OCI-LY7 (cell line): ENCODE results near the gene EPS8L1. TPM values are rescaled to one million over a fixed set of nuclear protein-coding genes. Genes with fewer than 3 reads are reported as not detected.
"Not testable (repeated sequence)": the region's sequence is repeated elsewhere in the genome, so short reads cannot be mapped to it uniquely, and the experiment has no call there.

Experiments
- BruUV-seq: library from RNA; stranded (reverse); fragments of 400-500 nt; replicated peaks from 2 replicates; lab custom pipeline; 2021; lab: Mats Ljungman, UMichigan
- CTCF ChIA-PET: fragments of 300-600 bp; sonication (Branson Sonifier 250); formaldehyde crosslinking; loops from one replicate; lab custom pipeline; 2022; ENCODE audit warnings: antibody characterized with exemption; ENCODE audit not compliant: unreplicated experiment; lab: Charles Lee
- POLR2A ChIA-PET: fragments of 300-600 bp; sonication (Branson Sonifier 250); formaldehyde crosslinking; loops from one replicate; lab custom pipeline; 2022; ENCODE audit warnings: antibody characterized with exemption; lab: Charles Lee
- DNase-seq: peaks from one replicate; pipeline ENCODE4 v3.0.0-alpha.2; 2015; ENCODE audit warnings: low spot score
- H2AFZ ChIP-seq: fragments of 200-600 bp; sonication (generic), shearing (Covaris generic); 2 replicates; pipeline ENCODE4 v1.6.1; 2014; ENCODE audit warnings: mild to moderate bottlenecking, antibody characterized with exemption, low read length, moderate library complexity
- H3K27ac ChIP-seq: fragments of 200-600 bp; sonication (generic); 2 replicates; pipeline ENCODE4 v1.5.1; 2014; ENCODE audit warnings: mixed run types, low read depth, mild to moderate bottlenecking, moderate library complexity, low read length, inconsistent platforms; ENCODE audit not compliant: poor library complexity, severe bottlenecking
- H3K36me3 ChIP-seq: fragments of 200-600 bp; sonication (generic); 2 replicates; pipeline ENCODE4 v1.6.1; 2014; ENCODE audit warnings: mild to moderate bottlenecking, antibody characterized with exemption, low read length, moderate library complexity, mixed read lengths; ENCODE audit not compliant: insufficient read depth
- H3K4me1 ChIP-seq: fragments of 200-600 bp; sonication (generic); 2 replicates; pipeline ENCODE4 v1.5.1; 2014; ENCODE audit warnings: mild to moderate bottlenecking, low read length; ENCODE audit not compliant: insufficient read depth, poor library complexity, severe bottlenecking
- H3K4me2 ChIP-seq: fragments of 200-600 bp; sonication (generic); 2 replicates; pipeline ENCODE4 v1.6.1; 2014; ENCODE audit warnings: mild to moderate bottlenecking, low read length
- H3K4me3 ChIP-seq: fragments of 200-600 bp; sonication (generic); 2 replicates; pipeline ENCODE4 v1.5.1; 2014; ENCODE audit warnings: mild to moderate bottlenecking, low read depth, low read length; ENCODE audit not compliant: poor library complexity, severe bottlenecking
- H3K79me2 ChIP-seq: fragments of 200-600 bp; sonication (generic); 2 replicates; pipeline ENCODE4 v1.6.1; 2016; ENCODE audit warnings: low read depth, mild to moderate bottlenecking, low read length, moderate library complexity, mixed read lengths; ENCODE audit not compliant: insufficient read depth
- H3K9me2 ChIP-seq: fragments of 200-600 bp; sonication (generic); 2 replicates; pipeline ENCODE4 v1.6.1; 2016; ENCODE audit warnings: mild to moderate bottlenecking, low read length, mixed read lengths; ENCODE audit not compliant: insufficient read depth
- H3K9me3 ChIP-seq: fragments of 200-600 bp; sonication (generic); 2 replicates; pipeline ENCODE4 v1.6.1; 2014; ENCODE audit warnings: mild to moderate bottlenecking, mixed run types, low read length, mixed read lengths
- H4K20me1 ChIP-seq: fragments of 200-600 bp; sonication (generic); 2 replicates; pipeline ENCODE4 v1.6.1; 2014; ENCODE audit warnings: mild to moderate bottlenecking, antibody characterized with exemption, low read length, moderate library complexity, mixed read lengths; ENCODE audit not compliant: insufficient read depth
- EZH2phosphoT487 ChIP-seq: fragments of 200-600 bp; sonication (generic); IDR thresholded peaks from 2 replicates; pipeline ENCODE4 v1.6.1; 2018; ENCODE audit warnings: low read depth, borderline replicate concordance, mild to moderate bottlenecking, mixed run types, antibody characterized with exemption, low read length, moderate library complexity, mixed read lengths
- intact Hi-C: fragments of 100-400 bp; cut with micrococcal nuclease; formaldehyde crosslinking; loops from one replicate; pipeline ENCODE4 v1.10.0; 2022; ENCODE audit not compliant: unreplicated experiment
- total RNA-seq, 2 experiments: library from RNA; depleted of rRNA in 1 of 2; stranded (reverse); fragments of >200 nt in 1 of 2; shearing (Covaris generic) in 1 of 2; gene quantifications; 2 replicates each; pipeline ENCODE4 v1.2.3, GENCODE V29; 2014 to 2022
- TF ChIP-seq, protein P1 (sequence below): fragments of 200-600 bp; sonication (generic); conservative IDR thresholded peaks from 2 replicates; pipeline ENCODE4 v1.5.1; 2014; ENCODE audit warnings: mild to moderate bottlenecking, antibody characterized with exemption, low read length, moderate library complexity, mixed read lengths

Gene EPS8L1
- total RNA-seq, 2 experiments from 2014 or later: 11.1 to 12.5 TPM

DNA sequence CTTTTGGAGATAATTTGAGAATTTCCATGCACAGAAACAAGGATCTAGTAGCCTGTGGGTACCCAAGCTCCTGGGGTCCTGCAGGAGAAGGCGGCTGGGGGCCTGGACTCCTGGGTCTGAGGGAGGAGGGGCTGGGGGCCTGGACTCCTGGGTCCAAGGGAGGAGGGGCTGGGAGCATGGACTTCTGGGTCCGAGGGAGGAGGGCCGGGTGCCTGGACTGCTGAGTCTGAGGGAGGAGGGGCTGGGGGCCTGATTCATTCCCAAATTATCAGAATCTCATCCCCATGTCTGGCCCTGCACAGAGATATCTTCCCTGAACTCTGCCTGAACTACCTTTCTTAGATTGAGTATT, 12.2 kb upstream of the EPS8L1 start:
- H3K4me3 ChIP-seq: no peak overlapping the region
- H3K9me2 ChIP-seq: no peaks in the 10 kb centered on the region
- H3K4me1 ChIP-seq: peaks cover 7% of the 10 kb centered on the region
- ChIA-PET CTCF (interaction anchor here (0.6 kb wide), 1 partner anchor 104 kb away, joined by 3 read pairs; no protein-coding TSS in a partner anchor), POLR2A (interaction anchor here (0.6 to 1.4 kb wide), 2 partner anchors 17 to 53 kb away, joined by 3 to 6 read pairs; no protein-coding TSS in a partner anchor)
- H2AFZ ChIP-seq: no peak overlapping the region
- H3K27ac ChIP-seq: no peak overlapping the region
- H3K9me3 ChIP-seq: no peaks in the 10 kb centered on the region
- TF ChIP-seq, protein P1, sequence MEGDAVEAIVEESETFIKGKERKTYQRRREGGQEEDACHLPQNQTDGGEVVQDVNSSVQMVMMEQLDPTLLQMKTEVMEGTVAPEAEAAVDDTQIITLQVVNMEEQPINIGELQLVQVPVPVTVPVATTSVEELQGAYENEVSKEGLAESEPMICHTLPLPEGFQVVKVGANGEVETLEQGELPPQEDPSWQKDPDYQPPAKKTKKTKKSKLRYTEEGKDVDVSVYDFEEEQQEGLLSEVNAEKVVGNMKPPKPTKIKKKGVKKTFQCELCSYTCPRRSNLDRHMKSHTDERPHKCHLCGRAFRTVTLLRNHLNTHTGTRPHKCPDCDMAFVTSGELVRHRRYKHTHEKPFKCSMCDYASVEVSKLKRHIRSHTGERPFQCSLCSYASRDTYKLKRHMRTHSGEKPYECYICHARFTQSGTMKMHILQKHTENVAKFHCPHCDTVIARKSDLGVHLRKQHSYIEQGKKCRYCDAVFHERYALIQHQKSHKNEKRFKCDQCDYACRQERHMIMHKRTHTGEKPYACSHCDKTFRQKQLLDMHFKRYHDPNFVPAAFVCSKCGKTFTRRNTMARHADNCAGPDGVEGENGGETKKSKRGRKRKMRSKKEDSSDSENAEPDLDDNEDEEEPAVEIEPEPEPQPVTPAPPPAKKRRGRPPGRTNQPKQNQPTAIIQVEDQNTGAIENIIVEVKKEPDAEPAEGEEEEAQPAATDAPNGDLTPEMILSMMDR: no peak
- TF ChIP-seq EZH2phosphoT487: no peak
- peaks cover 15% of the 10 kb centered on the region for H3K79me2 ChIP-seq
- DNase-seq: no peak
- no TSS peak for BruUV-seq
- no peak overlapping the region for H3K4me2 ChIP-seq
- intact Hi-C loops: loop anchor here (5.0 kb wide), 1 partner anchor 181 kb away; no protein-coding TSS in a partner anchor
- peaks cover 28% of the 10 kb centered on the region for H3K36me3 ChIP-seq
- no peaks in the 10 kb centered on the region for H4K20me1 ChIP-seq

DNA sequence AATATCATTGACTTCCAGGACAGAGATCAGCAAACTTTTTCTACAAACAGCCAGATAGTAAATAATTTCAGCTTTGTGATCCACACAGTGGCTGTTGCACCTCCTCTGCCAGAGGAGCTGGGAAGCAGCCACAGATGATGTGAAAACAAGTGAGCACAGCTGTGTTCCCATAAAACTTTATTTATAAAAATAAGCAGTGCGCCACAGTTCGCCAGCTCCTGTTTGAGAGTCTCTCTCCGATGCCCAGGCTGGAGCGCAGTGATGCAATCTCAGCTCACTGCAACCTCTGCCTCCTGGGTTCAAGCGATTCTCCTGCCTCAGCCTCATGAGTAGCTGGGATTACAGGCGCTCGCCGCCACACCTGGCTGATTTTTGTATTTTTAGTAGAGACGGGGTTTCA, 10.2 kb upstream of the EPS8L1 start:
- H3K4me2 ChIP-seq, CTCF ChIA-PET, H3K9me3 ChIP-seq, H3K9me2 ChIP-seq, DNase-seq, H3K27ac ChIP-seq, H3K4me3 ChIP-seq, BruUV-seq, H2AFZ ChIP-seq, H4K20me1 ChIP-seq, intact Hi-C loops: not testable (repeated sequence)
- POLR2A ChIA-PET: interaction anchor here (0.7 kb wide), 1 partner anchor 66 kb away, joined by 3 read pairs; no protein-coding TSS in a partner anchor
- Histone ChIP-seq H3K79me2 (peaks cover 15% of the 10 kb centered on the region), H3K36me3 (peaks cover 10% of the 10 kb centered on the region; the same call in 1 of the 2 replicates), H3K4me1 (peaks cover 16% of the 10 kb centered on the region)

DNA sequence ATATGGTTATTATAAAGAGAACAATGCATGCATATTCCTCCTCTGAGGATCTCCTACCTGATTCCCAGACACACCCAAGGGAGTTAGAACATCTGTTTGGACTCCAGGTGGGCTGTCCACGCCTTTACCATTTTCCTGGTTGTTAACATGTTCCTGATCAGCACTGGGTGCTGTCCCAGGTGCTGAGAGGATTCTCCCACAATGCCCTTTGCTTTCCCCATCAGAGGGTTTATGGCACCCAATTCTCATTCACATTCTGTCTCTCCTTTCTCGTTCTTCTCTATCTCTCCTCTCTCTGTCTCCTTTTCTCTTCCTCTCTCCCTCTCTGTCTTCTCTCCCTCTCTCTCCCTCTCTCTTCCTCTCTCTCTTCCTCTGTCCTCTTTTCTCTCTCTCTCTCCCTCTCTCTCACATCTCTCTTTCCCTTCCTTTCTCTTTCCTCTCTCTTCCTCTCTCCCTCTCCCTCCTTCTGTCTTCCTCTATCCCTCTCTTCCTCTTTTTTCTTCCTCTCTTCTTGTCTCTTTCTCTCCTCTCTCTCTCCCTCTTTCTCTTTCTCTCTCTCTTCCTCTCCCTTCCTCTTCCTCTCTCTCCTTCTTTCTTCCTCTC, 9.5 kb upstream of the EPS8L1 start:
- H3K9me2 ChIP-seq: no peaks in the 10 kb centered on the region
- no peak overlapping the region for H3K4me2 ChIP-seq
- peaks cover 20% of the 10 kb centered on the region for H3K4me1 ChIP-seq
- no peak for DNase-seq
- POLR2A ChIA-PET: no interaction called here
- H2AFZ ChIP-seq: no peak overlapping the region
- H3K27ac ChIP-seq: no peak overlapping the region
- no TSS peak for BruUV-seq
- CTCF ChIA-PET: no interaction called here
- intact Hi-C loops: no loop called here
- H3K36me3 ChIP-seq: peaks cover 5% of the 10 kb centered on the region; the same call in 1 of the 2 replicates
- no peaks in the 10 kb centered on the region for H4K20me1 ChIP-seq
- no peak overlapping the region for H3K4me3 ChIP-seq
- H3K9me3 ChIP-seq: no peaks in the 10 kb centered on the region
- TF ChIP-seq, protein P1: no peak
- TF ChIP-seq EZH2phosphoT487: no peak
- peaks cover 12% of the 10 kb centered on the region for H3K79me2 ChIP-seq
